SK-N-SH (cell line): ENCODE data around the gene UTP14C.

Experiments used
- ELF1 ChIP-seq: IDR thresholded peaks from 2 replicates; pipeline ENCODE4 v1.4.0; 2012
- EZH2phosphoT487 ChIP-seq: fragments of 200-600 bp; sonication (generic); IDR thresholded peaks from 2 replicates; pipeline ENCODE4 v1.6.1; 2017; ENCODE audit warnings: low read depth, mixed run types, mild to moderate bottlenecking, antibody characterized with exemption, moderate library complexity, borderline replicate concordance
- SMC3 ChIP-seq: IDR thresholded peaks from 2 replicates; pipeline ENCODE4 v1.6.1; 2012; ENCODE audit warnings: low read depth, low read length, improper control_type of control experiment
- TF ChIP-seq, protein P1 (sequence below): IDR thresholded peaks from 2 replicates; pipeline ENCODE4 v1.4.0; 2012; ENCODE audit warnings: low read depth, borderline replicate concordance
- TF ChIP-seq, protein P2 (sequence below): IDR thresholded peaks from 2 replicates; pipeline ENCODE4 v1.6.1; 2012; ENCODE audit warnings: mild to moderate bottlenecking, low read depth, low read length, moderate library complexity

DNA sequence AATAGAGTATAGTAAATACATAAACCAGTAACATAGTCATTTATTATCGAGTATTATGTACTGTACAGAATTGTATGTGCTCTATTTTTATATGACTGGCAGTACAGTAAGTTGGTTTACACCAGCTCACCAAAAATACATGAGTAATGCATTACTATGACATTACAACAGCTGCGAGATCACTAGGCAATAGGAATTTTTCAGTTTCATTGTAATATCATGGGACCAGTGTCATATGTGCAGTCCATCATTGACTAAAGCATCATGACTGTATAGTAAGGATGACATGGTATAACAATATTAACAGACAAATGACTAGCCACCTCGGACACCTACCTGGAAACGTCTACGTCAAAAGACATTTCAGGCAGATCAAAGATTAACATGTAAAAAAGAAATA, 46.9 kb upstream of the UTP14C start:
- TF ChIP-seq, protein P1, sequence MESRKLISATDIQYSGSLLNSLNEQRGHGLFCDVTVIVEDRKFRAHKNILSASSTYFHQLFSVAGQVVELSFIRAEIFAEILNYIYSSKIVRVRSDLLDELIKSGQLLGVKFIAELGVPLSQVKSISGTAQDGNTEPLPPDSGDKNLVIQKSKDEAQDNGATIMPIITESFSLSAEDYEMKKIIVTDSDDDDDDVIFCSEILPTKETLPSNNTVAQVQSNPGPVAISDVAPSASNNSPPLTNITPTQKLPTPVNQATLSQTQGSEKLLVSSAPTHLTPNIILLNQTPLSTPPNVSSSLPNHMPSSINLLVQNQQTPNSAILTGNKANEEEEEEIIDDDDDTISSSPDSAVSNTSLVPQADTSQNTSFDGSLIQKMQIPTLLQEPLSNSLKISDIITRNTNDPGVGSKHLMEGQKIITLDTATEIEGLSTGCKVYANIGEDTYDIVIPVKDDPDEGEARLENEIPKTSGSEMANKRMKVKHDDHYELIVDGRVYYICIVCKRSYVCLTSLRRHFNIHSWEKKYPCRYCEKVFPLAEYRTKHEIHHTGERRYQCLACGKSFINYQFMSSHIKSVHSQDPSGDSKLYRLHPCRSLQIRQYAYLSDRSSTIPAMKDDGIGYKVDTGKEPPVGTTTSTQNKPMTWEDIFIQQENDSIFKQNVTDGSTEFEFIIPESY, result no peak
- TF ChIP-seq, protein P2, sequence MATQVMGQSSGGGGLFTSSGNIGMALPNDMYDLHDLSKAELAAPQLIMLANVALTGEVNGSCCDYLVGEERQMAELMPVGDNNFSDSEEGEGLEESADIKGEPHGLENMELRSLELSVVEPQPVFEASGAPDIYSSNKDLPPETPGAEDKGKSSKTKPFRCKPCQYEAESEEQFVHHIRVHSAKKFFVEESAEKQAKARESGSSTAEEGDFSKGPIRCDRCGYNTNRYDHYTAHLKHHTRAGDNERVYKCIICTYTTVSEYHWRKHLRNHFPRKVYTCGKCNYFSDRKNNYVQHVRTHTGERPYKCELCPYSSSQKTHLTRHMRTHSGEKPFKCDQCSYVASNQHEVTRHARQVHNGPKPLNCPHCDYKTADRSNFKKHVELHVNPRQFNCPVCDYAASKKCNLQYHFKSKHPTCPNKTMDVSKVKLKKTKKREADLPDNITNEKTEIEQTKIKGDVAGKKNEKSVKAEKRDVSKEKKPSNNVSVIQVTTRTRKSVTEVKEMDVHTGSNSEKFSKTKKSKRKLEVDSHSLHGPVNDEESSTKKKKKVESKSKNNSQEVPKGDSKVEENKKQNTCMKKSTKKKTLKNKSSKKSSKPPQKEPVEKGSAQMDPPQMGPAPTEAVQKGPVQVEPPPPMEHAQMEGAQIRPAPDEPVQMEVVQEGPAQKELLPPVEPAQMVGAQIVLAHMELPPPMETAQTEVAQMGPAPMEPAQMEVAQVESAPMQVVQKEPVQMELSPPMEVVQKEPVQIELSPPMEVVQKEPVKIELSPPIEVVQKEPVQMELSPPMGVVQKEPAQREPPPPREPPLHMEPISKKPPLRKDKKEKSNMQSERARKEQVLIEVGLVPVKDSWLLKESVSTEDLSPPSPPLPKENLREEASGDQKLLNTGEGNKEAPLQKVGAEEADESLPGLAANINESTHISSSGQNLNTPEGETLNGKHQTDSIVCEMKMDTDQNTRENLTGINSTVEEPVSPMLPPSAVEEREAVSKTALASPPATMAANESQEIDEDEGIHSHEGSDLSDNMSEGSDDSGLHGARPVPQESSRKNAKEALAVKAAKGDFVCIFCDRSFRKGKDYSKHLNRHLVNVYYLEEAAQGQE, result no peak
- TF ChIP-seq EZH2phosphoT487 (no peak), ELF1 (no peak), SMC3 (no peak)
